Activated gamma-delta T cell treated with Interleukin-2 at 50 U/mL for 16 hours (primary cell): Measurements from ENCODE around the gene PPARA.
"Not testable (repeated sequence)": the region's sequence is repeated elsewhere in the genome, so short reads cannot be mapped to it uniquely, and the experiment has no call there.

Experiments used
- DNase-seq: peaks from one replicate; pipeline ENCODE4 v3.0.0-alpha.2; 2020

PPARA gene

DNA sequence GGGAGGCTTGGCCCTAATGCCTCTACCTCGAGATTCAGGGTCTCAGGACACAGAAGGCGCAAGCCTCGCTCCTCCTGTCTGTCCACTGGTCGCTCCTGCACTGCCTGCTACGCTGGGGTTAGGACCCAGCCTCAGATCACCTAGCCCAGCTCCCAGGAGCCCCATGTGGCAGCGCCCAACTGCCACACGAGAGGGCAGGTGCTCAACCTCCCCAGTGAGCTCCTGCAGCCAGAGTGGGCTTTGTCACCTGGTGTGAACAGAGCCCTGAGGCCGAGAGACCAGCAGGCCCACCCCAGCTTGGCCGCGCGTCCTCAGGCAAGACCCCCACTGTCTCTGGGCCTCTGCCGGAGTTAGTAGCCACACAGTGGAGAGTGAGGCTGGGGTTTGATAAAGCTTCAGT is 21.7 kb upstream of the PPARA start:
- DNase-seq, result no peak

DNA sequence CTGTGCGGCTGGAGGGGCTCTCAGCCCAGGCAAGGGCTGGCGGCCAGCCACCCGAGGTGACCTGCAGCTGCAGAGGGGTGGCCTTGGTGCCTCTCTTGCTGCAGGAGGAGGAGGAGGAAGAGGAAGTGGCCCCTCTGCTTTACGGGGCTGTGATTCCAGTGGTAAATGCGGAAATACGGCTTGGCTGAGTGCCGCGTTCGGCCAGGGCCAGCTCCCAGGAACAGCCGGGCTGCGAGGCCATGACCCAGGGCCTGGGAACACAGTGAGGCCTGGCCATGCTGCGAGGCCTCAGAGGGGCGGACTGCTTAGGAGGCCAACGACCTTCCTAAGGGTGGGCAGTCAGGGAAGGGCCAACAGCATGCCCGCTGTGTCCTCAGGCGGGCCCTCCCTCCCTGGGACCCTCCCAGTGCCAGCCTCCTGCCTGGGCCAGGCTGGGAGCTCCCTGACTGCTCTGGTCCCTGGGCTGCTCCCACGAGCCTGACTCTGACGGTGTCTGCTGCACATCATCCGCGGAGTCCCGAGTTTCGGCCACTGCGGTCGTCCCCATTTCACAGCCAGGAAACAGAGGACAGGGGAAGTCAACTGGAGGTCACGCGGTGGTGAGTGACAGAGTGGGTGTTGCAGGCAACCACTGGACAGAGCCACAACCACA is 20.8 kb upstream of the PPARA start:
- no peak for DNase-seq

DNA sequence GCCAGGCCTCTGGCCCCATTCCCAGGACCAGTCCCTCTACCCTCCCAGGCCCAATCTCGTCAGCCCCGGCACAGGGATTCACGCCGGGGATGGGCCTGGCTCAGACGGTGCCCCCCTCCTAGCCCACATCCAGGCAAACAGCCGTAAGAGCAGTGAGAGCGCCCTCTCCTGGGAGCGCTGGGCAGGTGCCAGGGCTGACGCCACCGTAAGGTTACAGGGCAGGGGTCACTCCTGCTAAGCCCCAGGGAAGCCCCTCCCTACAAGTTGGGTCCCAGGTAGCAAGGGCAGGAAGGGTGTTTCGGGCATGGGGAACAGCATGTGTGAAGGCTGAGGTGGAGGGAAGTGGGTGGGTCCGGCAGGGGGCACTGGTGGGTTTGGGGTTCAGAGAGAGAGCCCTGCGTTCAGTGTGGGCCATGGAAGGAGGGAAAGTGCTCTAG is 19.2 kb upstream of the PPARA start:
- DNase-seq, result no peak

DNA sequence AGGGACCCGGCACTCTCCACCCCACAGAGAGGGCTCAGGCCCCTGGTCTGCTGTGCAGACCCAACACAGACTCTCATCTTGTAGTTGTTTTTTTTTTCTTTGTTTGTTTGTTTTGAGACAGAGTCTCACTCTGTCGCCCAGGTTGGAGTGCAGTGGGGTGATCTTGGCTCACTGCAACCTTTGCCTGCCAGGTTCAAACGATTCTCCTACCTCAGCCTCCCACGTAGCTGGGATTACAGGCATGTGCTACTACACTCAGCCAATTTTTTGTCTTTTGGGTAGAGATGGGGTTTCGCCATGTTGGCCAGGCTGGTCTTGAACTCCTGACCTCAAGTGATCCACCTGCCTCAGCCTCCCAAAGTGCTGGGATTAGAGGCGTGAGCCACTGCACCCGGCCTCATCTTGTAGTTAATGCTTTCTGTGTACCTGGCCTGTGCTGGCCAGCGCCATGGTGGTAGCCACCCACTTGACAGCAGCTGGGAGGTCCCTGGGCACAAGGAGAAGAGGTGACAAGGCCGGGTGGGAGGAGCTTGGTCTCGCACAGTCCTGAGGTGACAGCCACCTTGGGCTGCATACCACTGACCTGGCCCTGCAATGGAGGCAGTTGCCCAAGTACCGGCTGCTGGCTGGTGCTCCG is 18.0 kb upstream of the PPARA start:
- DNase-seq, result not testable (repeated sequence)

GRCh38 chr22:46132830-46133587 is 17.3 kb upstream of the PPARA start:
- DNase-seq, result no peak

GRCh38 chr22:46133588-46133855 is 16.8 kb upstream of the PPARA start:
- DNase-seq, result no peak

- no peak for DNase-seq
These were observed 16.1 kb upstream of the PPARA start for GRCh38 chr22:46134111-46134705.

DNA sequence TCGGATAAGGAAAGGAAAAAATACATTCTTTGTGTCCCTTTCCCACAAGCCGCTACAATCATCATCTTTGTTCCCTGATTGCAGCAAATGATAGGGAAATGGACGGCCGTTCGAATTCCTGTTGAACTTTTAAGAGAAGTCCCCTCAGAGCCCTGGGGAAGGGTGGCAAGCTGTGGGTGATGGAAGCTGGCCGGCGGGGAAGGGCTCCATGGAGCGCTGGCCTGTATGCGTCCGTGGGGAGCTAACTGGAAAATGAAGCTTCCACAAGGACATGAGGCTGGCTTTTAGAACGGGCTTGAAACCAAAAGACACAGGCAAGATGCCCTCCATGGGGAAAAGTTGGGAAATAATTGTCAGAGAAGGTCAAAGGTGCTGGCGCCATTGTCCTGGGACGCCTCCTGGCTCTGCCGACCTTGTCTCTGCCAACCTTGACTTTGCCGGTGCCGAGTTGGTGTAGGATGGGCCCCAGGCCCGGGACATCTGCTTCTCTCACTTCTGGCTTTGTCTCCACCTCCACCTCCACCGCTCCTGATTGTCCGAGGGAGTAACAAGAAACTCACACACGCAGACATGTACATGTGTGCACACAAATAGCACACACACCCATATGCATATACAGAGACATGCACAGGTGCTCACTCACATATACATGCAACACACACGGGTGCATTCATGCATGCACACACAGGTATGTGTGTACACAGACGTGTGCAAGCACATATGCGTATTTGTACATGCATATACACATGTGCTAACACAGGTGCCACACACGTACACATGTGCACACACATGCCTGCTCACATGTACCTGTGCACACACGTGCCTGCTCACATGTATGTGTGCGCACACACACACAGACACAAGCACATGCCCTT is 14.5 kb upstream of the PPARA start:
- no peak for DNase-seq

GRCh38 chr22:46136486-46137217 is 13.7 kb upstream of the PPARA start:
- DNase-seq, result no peak

GRCh38 chr22:46137218-46137766 is 13.0 kb upstream of the PPARA start:
- no peak for DNase-seq

DNA sequence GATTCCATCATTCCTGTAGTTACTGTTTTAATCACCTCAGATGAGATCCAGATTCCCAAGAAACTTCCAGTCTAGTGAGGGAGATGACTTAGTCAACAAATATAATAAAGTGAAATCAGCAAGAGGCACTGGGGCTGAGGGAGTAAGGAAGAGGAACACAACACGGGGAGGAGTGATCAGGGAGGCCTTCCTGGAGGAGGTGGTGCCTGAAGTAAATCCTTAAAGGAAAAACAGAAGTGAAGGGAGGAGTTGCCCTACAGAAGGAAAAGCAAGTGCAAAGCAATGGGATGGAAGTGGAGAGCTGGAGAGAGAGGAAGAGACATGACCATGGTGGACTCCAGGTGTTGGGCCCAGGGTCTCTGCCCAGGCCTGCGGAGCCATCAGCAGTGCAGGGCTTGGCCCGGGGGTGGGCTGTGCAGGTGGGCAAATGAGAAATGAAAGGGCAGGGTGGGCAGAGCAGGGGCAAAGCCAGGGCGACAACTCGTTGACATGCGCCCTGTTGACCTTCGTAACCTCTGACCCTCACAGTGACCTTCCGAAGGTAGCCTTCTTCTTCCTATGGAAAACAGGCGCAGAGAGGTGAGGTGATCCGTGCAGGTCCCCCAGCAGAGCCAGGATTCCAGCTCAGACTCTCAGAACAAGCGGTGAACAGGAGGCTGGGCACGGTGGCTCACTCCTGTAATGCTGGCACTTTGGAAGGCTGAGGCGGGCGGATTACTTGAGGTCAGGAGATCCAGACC is 12.1 kb upstream of the PPARA start:
- DNase-seq, result no peak

- not testable (repeated sequence) for DNase-seq
These were observed 10.9 kb upstream of the PPARA start for GRCh38 chr22:46139417-46139816.

- no peak for DNase-seq
These were observed 10.4 kb upstream of the PPARA start for GRCh38 chr22:46139895-46140350.

GRCh38 chr22:46140989-46141928 is 9.1 kb upstream of the PPARA start:
- no peak for DNase-seq

- DNase-seq, result no peak
These were observed 7.5 kb upstream of the PPARA start for GRCh38 chr22:46142548-46143490.

DNA sequence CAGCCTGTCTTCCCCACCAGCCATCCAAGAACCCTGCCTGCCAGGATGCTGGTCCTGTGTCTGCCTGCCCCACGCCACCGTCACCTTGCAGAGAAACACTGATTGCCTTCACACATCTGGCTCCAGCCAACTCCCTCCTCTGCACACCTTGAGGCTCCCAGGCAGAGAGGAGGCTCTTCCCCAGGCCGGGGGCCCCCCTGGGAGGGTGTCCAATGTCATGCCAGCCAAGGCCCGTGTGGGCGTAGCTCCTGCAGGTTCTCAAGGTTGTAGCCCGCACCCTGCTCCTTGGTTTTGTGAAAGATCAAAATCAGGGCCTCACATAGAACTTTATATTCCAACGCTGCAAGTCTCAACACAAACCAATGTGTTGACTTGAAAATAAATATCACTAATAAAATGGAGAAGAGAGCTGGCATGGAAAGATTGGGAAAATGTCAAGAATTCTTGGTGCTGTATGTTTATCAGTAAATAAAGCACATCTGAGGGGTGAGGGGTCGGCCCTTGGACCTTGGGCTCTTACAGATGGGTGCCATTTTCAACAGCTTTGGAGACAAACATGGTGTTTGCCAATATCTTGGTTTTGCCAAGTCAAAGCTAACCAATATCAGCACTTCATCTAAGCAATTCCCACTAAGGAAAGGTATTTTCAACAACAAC is 6.7 kb upstream of the PPARA start:
- no peak for DNase-seq

GRCh38 chr22:46145361-46145851 is 4.9 kb upstream of the PPARA start:
- no peak for DNase-seq

DNA sequence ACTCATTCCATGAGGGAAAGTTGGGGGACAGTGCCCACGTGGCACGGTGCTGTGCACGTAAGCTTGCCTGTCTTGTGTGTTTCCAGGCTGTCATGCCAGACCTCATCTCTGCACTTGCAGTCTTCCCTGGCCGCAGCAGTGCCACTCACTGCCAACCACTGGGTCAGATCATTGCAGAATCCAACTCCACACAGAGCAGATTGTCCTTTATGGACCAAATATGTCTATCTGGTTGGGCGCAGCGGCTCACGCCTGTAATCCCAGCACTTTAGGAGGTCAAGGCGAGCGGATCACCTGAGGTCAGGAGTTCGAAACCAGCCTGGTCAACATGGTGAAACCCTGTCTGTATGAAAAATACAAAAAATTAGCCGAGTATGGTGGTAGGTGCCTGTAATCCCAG is 4.4 kb upstream of the PPARA start:
- no peak for DNase-seq
